CMK (cell line): ENCODE measurements around the gene HDGF.
A peak's percentile ranks its signal among the peaks of the same experiment; 100 is the strongest.
"Not testable (repeated sequence)": the region's sequence is repeated elsewhere in the genome, so short reads cannot be mapped to it uniquely, and the experiment has no call there.

Experiments
- DNase-seq: peaks from one replicate; pipeline ENCODE4 v3.0.0-alpha.2; 2010; ENCODE audit warnings: low read depth

HDGF gene

GRCh38 chr1:156767101-156767878, 15.8 kb upstream of the HDGF start, which contains the start of gene PRCC:
Gene PRCC (plus strand): TSS chr1:156767535. CDS start chr1:156767772, 237 bp downstream.
- DNase-seq: peak; percentile 99

- DNase-seq: no peak
These were observed 15.0 kb upstream of the HDGF start for GRCh38 chr1:156766298-156767100.

- DNase-seq: no peak
These were observed 14.2 kb upstream of the HDGF start for GRCh38 chr1:156765666-156766065.

- DNase-seq: not testable (repeated sequence)
These were observed 13.7 kb upstream of the HDGF start for GRCh38 chr1:156765136-156765535.

- DNase-seq: no peak
These were observed 9.3 kb upstream of the HDGF start for GRCh38 chr1:156760796-156761104.

GRCh38 chr1:156760092-156760795, 8.8 kb upstream of the HDGF start:
- DNase-seq: no peak

GRCh38 chr1:156757572-156758253, 6.2 kb upstream of the HDGF start:
- DNase-seq: not testable (repeated sequence)

GRCh38 chr1:156756355-156756754, 4.9 kb upstream of the HDGF start:
- no peak for DNase-seq

- DNase-seq: no peak
These were observed 4.1 kb upstream of the HDGF start for GRCh38 chr1:156755527-156755950.

- DNase-seq: no peak
These were observed 2.7 kb upstream of the HDGF start for GRCh38 chr1:156754219-156754618.

- no peak for DNase-seq
These were observed 1.5 kb upstream of the HDGF start for GRCh38 chr1:156752843-156753482.

- DNase-seq: peak; percentile 93
These were observed 444 bp upstream of the HDGF start for GRCh38 chr1:156751757-156752481.

GRCh38 chr1:156750711-156751450, 594 bp downstream of the HDGF start:
- DNase-seq: no peak

GRCh38 chr1:156750191-156750672, 1.2 kb downstream of the HDGF start:
- no peak for DNase-seq

GRCh38 chr1:156749419-156750118, 1.9 kb downstream of the HDGF start:
- no peak for DNase-seq

- DNase-seq: no peak
These were observed 2.6 kb downstream of the HDGF start for GRCh38 chr1:156748670-156749418.

GRCh38 chr1:156747742-156748669, 3.5 kb downstream of the HDGF start:
- DNase-seq: no peak
